ENCODE measurements around the gene ZNF326. TPM values are rescaled to one million over a fixed set of nuclear protein-coding genes. Genes with fewer than 3 reads are reported as not detected.

ZNF326 gene
- total and polyA plus RNA-seq, 10 of the 15 experiments (the other 5 are each of a cell fraction or from before 2014, with no cell fraction given) = 7.1 to 29.4 (median 21.9) TPM

GRCh38 chr1:89951766-89952604, 42.9 kb upstream of the ZNF326 start:
- ChIA-PET SMC1A (ENCODE audit: uncharacterized antibody, unreplicated experiment) (interaction anchor here (0.6 to 2.1 kb wide), 5 partner anchors 15 to 170 kb away, joined by 3 to 6 read pairs (median 4); no protein-coding TSS in a partner anchor), RAD21 (ENCODE audit: unreplicated experiment) (interaction anchor here (1.1 to 1.3 kb wide), 3 partner anchors 147 to 171 kb away, joined by 3 to 4 read pairs (median 4); no protein-coding TSS in a partner anchor), POLR2A (interaction anchor here (0.7 to 1.1 kb wide), 2 partner anchors 10 to 17 kb away, joined by 4 to 5 read pairs; no protein-coding TSS in a partner anchor), CTCF (interaction anchor here (0.6 to 2.2 kb wide), 10 partner anchors 10 to 468 kb away, joined by 3 to 5 read pairs (median 3); no protein-coding TSS in a partner anchor)
- Histone ChIP-seq H3K4me2 (ENCODE audit: control insufficient read depth, insufficient read depth) (no peak overlapping the region), H3K36me3 (ENCODE audit: control insufficient read depth in 2 of 2, insufficient read depth in 2 of 2, low read length in 1 of 2) (no peaks in the 10 kb centered on the region), H4K20me1 (ENCODE audit: control insufficient read depth, insufficient read depth) (no peaks in the 10 kb centered on the region), H3K79me2 (ENCODE audit: control insufficient read depth, insufficient read depth, low read length) (no peaks in the 10 kb centered on the region), H3K4me3 (no peak overlapping the region), H3K9ac (ENCODE audit: control insufficient read depth, insufficient read depth, low read length) (no peak overlapping the region), H3K27me3 (replicated peaks in 1 of 2; ENCODE audit: control insufficient read depth in 2 of 2, insufficient read depth in 2 of 2, low read length in 1 of 2) (no peaks in the 10 kb centered on the region), H2AFZ (ENCODE audit: control insufficient read depth, low read depth, low read length) (no peak overlapping the region), H3K27ac (ENCODE audit: control insufficient read depth, insufficient read depth) (no peak overlapping the region), H3K4me1 (ENCODE audit: control insufficient read depth, insufficient read depth, low read length) (peaks cover 20% of the 10 kb centered on the region), H3K9me3 (replicated peaks; ENCODE audit: control insufficient read depth, insufficient read depth, low read length) (no peaks in the 10 kb centered on the region)
- ATAC-seq (no peak), FAIRE-seq (no peak), DNase-seq (ENCODE audit: low read depth, low spot score) (no peak)
- intact Hi-C loops (cut with micrococcal nuclease; ENCODE audit: unreplicated experiment) (loop anchor here (5.0 kb wide), 1 partner anchor 110 kb away; no protein-coding TSS in a partner anchor), in situ Hi-C loops (cut with MboI) (no loop called here)
- no TSS peak for BruUV-seq (replicated peaks)
- WGBS (ENCODE audit: insufficient coverage, insufficient replicate concordance, low lambda C conversion rate, missing lambda C conversion rate) = 97% methylated on average over 5 of the region's 5 CpGs
- TF ChIP-seq ZBED1 (IDR thresholded peaks at IDR 0.05; ENCODE audit: borderline replicate concordance) (no peak), ESRRA (IDR thresholded peaks at IDR 0.05; ENCODE audit: low read length) (no peak), NR2C2 (IDR thresholded peaks at IDR 0.05; ENCODE audit: borderline replicate concordance, control insufficient read depth, insufficient read length, low read depth) (no peak), RB1 (IDR thresholded peaks at IDR 0.05; ENCODE audit: borderline replicate concordance) (no peak), MYB (IDR thresholded peaks at IDR 0.05; ENCODE audit: borderline replicate concordance, low read depth, low read length) (no peak), NFXL1 (IDR thresholded peaks at IDR 0.05; ENCODE audit: borderline replicate concordance) (no peak), MXI1 (IDR thresholded peaks at IDR 0.05; ENCODE audit: low read depth, low read length) (no peak), RAD51 (IDR thresholded peaks at IDR 0.05) (no peak), LARP7 (IDR thresholded peaks at IDR 0.05) (no peak), RELB (IDR thresholded peaks at IDR 0.05; ENCODE audit: low read depth) (no peak), POLR2A (IDR thresholded peaks at IDR 0.05; ENCODE audit: low read depth, low read length) (no peak), PRDM15 (CRISPR knock-in tag; IDR thresholded peaks at IDR 0.05) (no peak), FOS (IDR thresholded peaks at IDR 0.05; ENCODE audit: borderline replicate concordance, extremely low read depth, insufficient read length) (no peak), IKZF1 (conservative IDR thresholded peaks at IDR 0.05) (no peak), RCOR1 (conservative IDR thresholded peaks at IDR 0.05; ENCODE audit: low read depth, low read length) (no peak)
- TF ChIP-seq, protein P1, sequence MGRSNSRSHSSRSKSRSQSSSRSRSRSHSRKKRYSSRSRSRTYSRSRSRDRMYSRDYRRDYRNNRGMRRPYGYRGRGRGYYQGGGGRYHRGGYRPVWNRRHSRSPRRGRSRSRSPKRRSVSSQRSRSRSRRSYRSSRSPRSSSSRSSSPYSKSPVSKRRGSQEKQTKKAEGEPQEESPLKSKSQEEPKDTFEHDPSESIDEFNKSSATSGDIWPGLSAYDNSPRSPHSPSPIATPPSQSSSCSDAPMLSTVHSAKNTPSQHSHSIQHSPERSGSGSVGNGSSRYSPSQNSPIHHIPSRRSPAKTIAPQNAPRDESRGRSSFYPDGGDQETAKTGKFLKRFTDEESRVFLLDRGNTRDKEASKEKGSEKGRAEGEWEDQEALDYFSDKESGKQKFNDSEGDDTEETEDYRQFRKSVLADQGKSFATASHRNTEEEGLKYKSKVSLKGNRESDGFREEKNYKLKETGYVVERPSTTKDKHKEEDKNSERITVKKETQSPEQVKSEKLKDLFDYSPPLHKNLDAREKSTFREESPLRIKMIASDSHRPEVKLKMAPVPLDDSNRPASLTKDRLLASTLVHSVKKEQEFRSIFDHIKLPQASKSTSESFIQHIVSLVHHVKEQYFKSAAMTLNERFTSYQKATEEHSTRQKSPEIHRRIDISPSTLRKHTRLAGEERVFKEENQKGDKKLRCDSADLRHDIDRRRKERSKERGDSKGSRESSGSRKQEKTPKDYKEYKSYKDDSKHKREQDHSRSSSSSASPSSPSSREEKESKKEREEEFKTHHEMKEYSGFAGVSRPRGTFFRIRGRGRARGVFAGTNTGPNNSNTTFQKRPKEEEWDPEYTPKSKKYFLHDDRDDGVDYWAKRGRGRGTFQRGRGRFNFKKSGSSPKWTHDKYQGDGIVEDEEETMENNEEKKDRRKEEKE (IDR thresholded peaks at IDR 0.05) = no peak
